Measurements from ENCODE around the gene CHTOP.

GRCh38 chr1:153635872-153636271, 2.0 kb downstream of the CHTOP start:
- TF ChIP-seq GATA3 (IDR thresholded peaks at IDR 0.05; ENCODE audit: low read depth, low read length) (no peak), GATA2 (IDR thresholded peaks at IDR 0.05; ENCODE audit: low read depth, low read length) (no peak)
